Measurements from ENCODE around the gene DIDO1.

- TF ChIP-seq CTCF (conservative IDR thresholded peaks at IDR 0.05 in 1 of 2, IDR thresholded peaks at IDR 0.05 in 1 of 2; ENCODE audit: extremely low read depth in 1 of 2, insufficient read depth in 1 of 2, low read depth in 1 of 2, low read length in 2 of 2): no peak
- no peak for TF ChIP-seq EZH2 (IDR thresholded peaks at IDR 0.05; ENCODE audit: borderline replicate concordance, low read length)
Measured at GRCh38 chr20:62876902-62877816, 49.1 kb downstream of the DIDO1 start.

All from mammary epithelial cell (primary cell).